ENCODE measurements around the gene MLKL. TPM values are rescaled to one million over a fixed set of nuclear protein-coding genes. Genes with fewer than 3 reads are reported as not detected.
A peak's percentile ranks its signal among the peaks of the same experiment; 100 is the strongest.

MLKL gene
- total RNA-seq, result 1 to 10 TPM; 1.9 to 4.8 (median 3.8) TPM

GRCh38 chr16:74700438-74701225 lies at the start of gene MLKL:
MLKL (minus strand) TSS chr16:74700862; CDS start chr16:74695757, 5,105 bp downstream.
- H3K4me3 ChIP-seq (ENCODE audit: low read depth, poor library complexity, severe bottlenecking), result peak within 1 kb of the TSS; percentile 62
- TF ChIP-seq POLR2A (IDR thresholded peaks at IDR 0.05) (no peak), CTCF (IDR thresholded peaks at IDR 0.05) (no peak)
- intact Hi-C loops (cut with DNase I; ENCODE audit: low total_unique reads), result no loop called here
- 1 to 16% methylated on average over 34 to 35 of the region's 35 CpGs for WGBS, 2 donors
- DNase-seq (ENCODE audit: low spot score in 2 of 2), result peak; percentile 55 to 92

- WGBS, 2 donors, result 37 to 41% methylated on average over 20 of the region's 20 CpGs
- H3K4me3 ChIP-seq (ENCODE audit: low read depth, poor library complexity, severe bottlenecking), result no peak overlapping the region
These were observed 48.8 kb upstream of the MLKL start for GRCh38 chr16:74749291-74750055.

GRCh38 chr16:74748616-74749026 lies 48.0 kb upstream of the MLKL start:
- no peak overlapping the region for H3K4me3 ChIP-seq (ENCODE audit: low read depth, poor library complexity, severe bottlenecking)
- intact Hi-C loops (cut with DNase I; ENCODE audit: low total_unique reads), result no loop called here
- TF ChIP-seq CTCF (IDR thresholded peaks at IDR 0.05) (no peak), POLR2A (IDR thresholded peaks at IDR 0.05) (no peak)
- WGBS, 2 donors, result 79 to 89% methylated on average over 18 to 19 of the region's 19 CpGs
- DNase-seq (ENCODE audit: low spot score in 2 of 2), result no peak

More at GRCh38 chr16:74749291-74750055, 48.8 kb upstream of the MLKL start:
- no peak for DNase-seq (ENCODE audit: low spot score in 2 of 2)
- intact Hi-C loops (cut with DNase I; ENCODE audit: low total_unique reads), result no loop called here
- no peak for TF ChIP-seq POLR2A (IDR thresholded peaks at IDR 0.05)

GRCh38 chr16:74747716-74748615 lies 47.3 kb upstream of the MLKL start:
- WGBS, 2 donors, result 82 to 84% methylated on average over 31 of the region's 32 CpGs
- intact Hi-C loops (cut with DNase I; ENCODE audit: low total_unique reads), result no loop called here
- no peak for DNase-seq (ENCODE audit: low spot score in 2 of 2)
- TF ChIP-seq POLR2A (IDR thresholded peaks at IDR 0.05) (no peak), CTCF (IDR thresholded peaks at IDR 0.05) (no peak)
- no peak overlapping the region for H3K4me3 ChIP-seq (ENCODE audit: low read depth, poor library complexity, severe bottlenecking)

- no peak overlapping the region for H3K4me3 ChIP-seq (ENCODE audit: low read depth, poor library complexity, severe bottlenecking)
- WGBS, 2 donors, result 58 to 77% methylated on average over 7 of the region's 7 CpGs
- intact Hi-C loops (cut with DNase I; ENCODE audit: low total_unique reads), result no loop called here
- no peak for DNase-seq (ENCODE audit: low spot score in 2 of 2)
- TF ChIP-seq CTCF (IDR thresholded peaks at IDR 0.05) (no peak), POLR2A (IDR thresholded peaks at IDR 0.05) (no peak)
These were observed 45.3 kb upstream of the MLKL start for GRCh38 chr16:74745926-74746325.

All from lower leg skin (tissue), 4 donors.